ENCODE measurements around the gene DAPK2.
A peak's percentile ranks its signal among the peaks of the same experiment; 100 is the strongest.
"Not testable (repeated sequence)": the region's sequence is repeated elsewhere in the genome, so short reads cannot be mapped to it uniquely, and the experiment has no call there.

Gene DAPK2

GRCh38 chr15:64046421-64047153, at the start of gene DAPK2:
Gene DAPK2, minus strand, starts transcription at chr15:64046485. Its CDS starts 6,224 bp downstream, at chr15:64040261.
- no peak for DNase-seq

- no peak for DNase-seq
These were observed 49.1 kb upstream of the DAPK2 start for GRCh38 chr15:64095431-64095794.

GRCh38 chr15:64093627-64094417, 47.5 kb upstream of the DAPK2 start, which contains the start of gene CIAO2A:
Gene CIAO2A, minus strand, starts transcription at chr15:64093838. Its CDS starts 70 bp downstream, at chr15:64093768.
- peak; percentile 98 for DNase-seq

GRCh38 chr15:64092864-64093626, 46.8 kb upstream of the DAPK2 start:
- DNase-seq: no peak

- DNase-seq: no peak
These were observed 46.0 kb upstream of the DAPK2 start for GRCh38 chr15:64092075-64092820.

GRCh38 chr15:64090527-64090926, 44.2 kb upstream of the DAPK2 start:
- no peak for DNase-seq

- no peak for DNase-seq
These were observed 43.4 kb upstream of the DAPK2 start for GRCh38 chr15:64089543-64090280.

GRCh38 chr15:64082757-64083156, 36.5 kb upstream of the DAPK2 start:
- DNase-seq: no peak

GRCh38 chr15:64073496-64073895, 27.2 kb upstream of the DAPK2 start:
- DNase-seq: not testable (repeated sequence)

- DNase-seq: no peak
These were observed 26.5 kb upstream of the DAPK2 start for GRCh38 chr15:64072812-64073211.

GRCh38 chr15:64071931-64072765, 25.9 kb upstream of the DAPK2 start:
- DNase-seq: no peak

GRCh38 chr15:64070965-64071851, 24.9 kb upstream of the DAPK2 start:
- no peak for DNase-seq

GRCh38 chr15:64070106-64070505, 23.8 kb upstream of the DAPK2 start:
- no peak for DNase-seq

- no peak for DNase-seq
These were observed 21.8 kb upstream of the DAPK2 start for GRCh38 chr15:64068133-64068532.

GRCh38 chr15:64067564-64068030, 21.3 kb upstream of the DAPK2 start:
- peak; percentile 31 for DNase-seq

- DNase-seq: no peak
These were observed 20.2 kb upstream of the DAPK2 start for GRCh38 chr15:64066451-64066850.

- no peak for DNase-seq
These were observed 14.4 kb upstream of the DAPK2 start for GRCh38 chr15:64060716-64061115.

GRCh38 chr15:64059104-64059503, 12.8 kb upstream of the DAPK2 start:
- not testable (repeated sequence) for DNase-seq

- no peak for DNase-seq
These were observed 12.0 kb upstream of the DAPK2 start for GRCh38 chr15:64058279-64058678.

- not testable (repeated sequence) for DNase-seq
These were observed 7.4 kb upstream of the DAPK2 start for GRCh38 chr15:64053674-64054073.

All from NCI-H524 treated with DMSO at 0.1 percent for 48 hours (cell line).